Posterior vena cava (tissue), 2 donors: ENCODE measurements around the gene HGFAC. TPM values are rescaled to one million over a fixed set of nuclear protein-coding genes. Genes with fewer than 3 reads are reported as not detected.

ENCODE experiments used
- DNase-seq: peaks from one replicate; pipeline ENCODE4 v3.0.0-alpha.2; 2020; ENCODE audit warnings: low spot score
- intact Hi-C, 2 donors: fragments of 100-400 bp; cut with DNase I; formaldehyde crosslinking; loops; one replicate each; pipeline versions ENCODE4 v1.14.1 to v1.14.2; 2022 to 2023
- total RNA-seq, 2 donors: library from RNA; stranded (reverse); fragmentation: NEBNext Ultra II Directional; extraction: Animal tissue kit (Norgen Biotek cat#: 25700); gene quantifications; one replicate each; pipeline ENCODE4 v1.2.1, GENCODE V29; 2021
- donor health status: DM: yes; HTN: yes; CAD: no.
- donor health status: DM: yes; HTN: yes; CAD: no.

HGFAC gene
- total RNA-seq, 2 donors from 2014 or later, result 0.24 TPM; not detected in 1

GRCh38 chr4:3466691-3467600 is 25.2 kb downstream of the HGFAC start:
- intact Hi-C loops, result no loop called here
- DNase-seq, result no peak

- no peak for DNase-seq
- intact Hi-C loops, result no loop called here
Measured at GRCh38 chr4:3467601-3468031, 25.8 kb downstream of the HGFAC start.

- intact Hi-C loops, result no loop called here
- DNase-seq, result no peak
Measured at GRCh38 chr4:3468154-3468553, 26.4 kb downstream of the HGFAC start.

GRCh38 chr4:3468804-3469203 is 27.0 kb downstream of the HGFAC start:
- intact Hi-C loops, result no loop called here
- DNase-seq, result no peak

- no peak for DNase-seq
- intact Hi-C loops, result no loop called here
Measured at GRCh38 chr4:3469386-3470243, 27.8 kb downstream of the HGFAC start.

GRCh38 chr4:3470244-3471097 is 28.7 kb downstream of the HGFAC start:
- DNase-seq, result no peak

GRCh38 chr4:3471098-3471760 is 29.5 kb downstream of the HGFAC start:
- intact Hi-C loops, result no loop called here

More at GRCh38 chr4:3470244-3471097, 28.7 kb downstream of the HGFAC start:
- intact Hi-C loops, result no loop called here

GRCh38 chr4:3471886-3472285 is 30.1 kb downstream of the HGFAC start:
- intact Hi-C loops, result no loop called here

More at GRCh38 chr4:3471098-3471760, 29.5 kb downstream of the HGFAC start:
- no peak for DNase-seq

GRCh38 chr4:3472411-3473141 is 30.8 kb downstream of the HGFAC start:
- intact Hi-C loops, result no loop called here
- no peak for DNase-seq

More at GRCh38 chr4:3471886-3472285, 30.1 kb downstream of the HGFAC start:
- no peak for DNase-seq

- intact Hi-C loops, result no loop called here
- DNase-seq, result no peak
Measured at GRCh38 chr4:3473181-3473950, 31.6 kb downstream of the HGFAC start.

GRCh38 chr4:3473996-3474765 is 32.4 kb downstream of the HGFAC start:
- intact Hi-C loops, result no loop called here
- no peak for DNase-seq

GRCh38 chr4:3475041-3475712 is 33.4 kb downstream of the HGFAC start:
- DNase-seq, result no peak
- intact Hi-C loops, result no loop called here

GRCh38 chr4:3475713-3476260 is 34.0 kb downstream of the HGFAC start:
- intact Hi-C loops, result no loop called here

GRCh38 chr4:3476341-3476747 is 34.6 kb downstream of the HGFAC start:
- DNase-seq, result no peak
- intact Hi-C loops, result no loop called here

More at GRCh38 chr4:3475713-3476260, 34.0 kb downstream of the HGFAC start:
- no peak for DNase-seq

- intact Hi-C loops, result no loop called here
- DNase-seq, result no peak
Measured at GRCh38 chr4:3476936-3477749, 35.4 kb downstream of the HGFAC start.
